Activated CD4-positive, alpha-beta T cell treated with anti-CD3 and anti-CD28 coated beads, Interleukin-10, Interleukin-2, amounts not matched to agents 100 ng/mL and 50 ng/mL, durations not matched to agents 16 hours and 8 hours (primary cell): ENCODE data around the gene TRIOBP.

Source experiments
- DNase-seq: peaks from one replicate; pipeline ENCODE4 v3.0.0-alpha.2; 2020

The TRIOBP gene

GRCh38 chr22:37672206-37672919 is 24.5 kb upstream of the TRIOBP start:
- DNase-seq = no peak

- DNase-seq = no peak
Observed at GRCh38 chr22:37672920-37673455, 23.9 kb upstream of the TRIOBP start.

- DNase-seq = no peak
Observed at GRCh38 chr22:37674248-37674647, 22.6 kb upstream of the TRIOBP start.

GRCh38 chr22:37674951-37675929 is 21.6 kb upstream of the TRIOBP start, which contains the start of gene LGALS1:
Gene LGALS1 (plus strand): TSS chr22:37675636. CDS start chr22:37675703, 67 bp downstream.
- peak; percentile 93 for DNase-seq

GRCh38 chr22:37675930-37676735 is 20.7 kb upstream of the TRIOBP start:
- peak; percentile 41 for DNase-seq

GRCh38 chr22:37676736-37677492 is 19.9 kb upstream of the TRIOBP start:
- peak; percentile 97 for DNase-seq

GRCh38 chr22:37677493-37677974 is 19.3 kb upstream of the TRIOBP start:
- DNase-seq = no peak

- DNase-seq = no peak
Observed at GRCh38 chr22:37678372-37678771, 18.5 kb upstream of the TRIOBP start.

GRCh38 chr22:37679670-37680069 is 17.2 kb upstream of the TRIOBP start:
- DNase-seq = no peak

- DNase-seq = no peak
Observed at GRCh38 chr22:37680191-37680851, 16.5 kb upstream of the TRIOBP start.

- DNase-seq = no peak
Observed at GRCh38 chr22:37681001-37681424, 15.8 kb upstream of the TRIOBP start.

- DNase-seq = peak; percentile 88
Observed at GRCh38 chr22:37681556-37682049, 15.2 kb upstream of the TRIOBP start.

GRCh38 chr22:37684803-37685615 is 11.8 kb upstream of the TRIOBP start:
- DNase-seq = no peak

GRCh38 chr22:37686002-37686982 is 10.6 kb upstream of the TRIOBP start, which contains the start of gene NOL12:
Gene NOL12 (plus strand): TSS chr22:37686343. CDS start chr22:37686393, 50 bp downstream.
- DNase-seq = peak; percentile 86

GRCh38 chr22:37690407-37690806 is 6.4 kb upstream of the TRIOBP start:
- no peak for DNase-seq

GRCh38 chr22:37690901-37691504 is 5.8 kb upstream of the TRIOBP start:
- no peak for DNase-seq

- no peak for DNase-seq
Observed at GRCh38 chr22:37692627-37693285, 4.1 kb upstream of the TRIOBP start.
